Stimulated activated CD8-positive, alpha-beta memory T cell treated with anti-CD3 and anti-CD28 coated beads, Interleukin-4, amount 100 ng/mL, for 1 hour (primary cell): ENCODE results near the gene ZNF714.

Experiments used
- DNase-seq, 2 donors: peaks; one replicate each; pipeline ENCODE4 v3.0.0-alpha.2; 2020; ENCODE audit warnings: low read depth in 2 of 2, low spot score in 1 of 2

The ZNF714 gene

DNA sequence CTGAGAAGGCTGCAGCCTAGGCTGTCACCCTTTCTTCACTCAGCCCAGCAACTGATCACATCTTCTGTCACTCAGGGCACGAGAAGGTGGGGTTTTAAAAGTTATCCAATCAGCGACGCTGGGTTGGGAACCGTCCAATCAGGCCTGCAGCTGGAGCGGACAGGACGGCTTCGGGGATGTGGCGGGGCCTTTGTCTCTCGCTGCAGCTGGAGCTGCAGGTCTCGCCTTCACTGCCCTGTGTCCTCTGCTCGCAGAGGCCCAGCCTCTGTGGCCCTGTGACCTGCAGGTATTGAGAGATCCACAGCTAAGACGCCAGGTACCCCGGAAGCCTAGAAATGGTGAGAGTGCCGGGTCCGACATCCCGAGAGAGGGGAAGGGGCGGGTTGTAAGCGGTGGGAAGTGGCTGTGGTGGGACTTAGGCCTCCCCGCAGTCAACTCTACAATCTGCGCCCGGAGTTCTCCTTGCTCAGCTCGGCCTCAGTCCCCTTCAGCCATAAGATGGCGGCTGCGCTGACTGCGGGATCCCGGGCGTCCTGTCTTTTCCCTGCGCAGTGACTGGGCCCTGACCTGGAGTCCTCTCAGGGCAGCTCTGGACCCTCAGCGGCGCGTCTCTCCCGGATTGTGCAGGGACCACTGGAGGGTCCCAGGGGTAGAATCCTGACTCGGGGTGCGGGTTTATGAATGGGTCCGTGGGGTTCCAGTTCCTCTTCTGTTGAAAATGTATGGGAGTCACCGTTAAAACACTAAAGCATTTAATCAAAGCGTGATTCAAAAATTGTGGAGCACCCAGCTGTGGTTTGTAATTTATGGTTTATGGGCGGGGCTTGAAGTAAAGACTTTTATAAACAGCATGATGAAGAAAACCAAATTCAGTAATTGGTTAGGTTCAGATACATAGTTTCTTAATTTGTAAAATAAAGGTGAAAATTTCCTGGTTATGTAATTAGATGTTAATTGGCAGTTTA lies at the start of gene ZNF714:
ZNF714 (plus strand) TSS at position 193 of the 965 bp plus-strand sequence. CDS start 16,066 bp downstream, outside the sequence.
- DNase-seq = peak; percentile 38 to 68

GRCh38 chr19:21045028-21045427 lies 37.0 kb upstream of the ZNF714 start:
- DNase-seq = no peak

GRCh38 chr19:21046489-21046888 lies 35.5 kb upstream of the ZNF714 start:
- no peak for DNase-seq

DNA sequence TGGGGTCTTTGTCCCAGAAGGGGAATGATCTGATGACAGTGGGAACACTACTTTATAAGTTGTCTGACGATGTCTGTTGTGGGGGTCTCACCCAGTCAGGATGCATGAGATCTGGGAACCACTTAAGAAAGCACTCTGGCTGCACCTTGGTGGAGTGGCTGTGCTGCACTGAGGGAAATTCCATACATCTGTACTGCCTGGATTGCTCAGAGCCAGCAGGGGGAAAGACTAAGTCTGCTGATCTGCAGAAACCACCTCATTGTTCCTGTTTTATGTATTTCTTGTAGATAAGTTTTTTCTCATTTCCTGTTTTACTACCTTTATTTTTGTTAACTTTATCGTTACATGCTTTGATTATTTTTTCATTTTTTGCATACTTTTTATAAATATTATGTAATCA lies 34.3 kb upstream of the ZNF714 start:
- DNase-seq = no peak

DNA sequence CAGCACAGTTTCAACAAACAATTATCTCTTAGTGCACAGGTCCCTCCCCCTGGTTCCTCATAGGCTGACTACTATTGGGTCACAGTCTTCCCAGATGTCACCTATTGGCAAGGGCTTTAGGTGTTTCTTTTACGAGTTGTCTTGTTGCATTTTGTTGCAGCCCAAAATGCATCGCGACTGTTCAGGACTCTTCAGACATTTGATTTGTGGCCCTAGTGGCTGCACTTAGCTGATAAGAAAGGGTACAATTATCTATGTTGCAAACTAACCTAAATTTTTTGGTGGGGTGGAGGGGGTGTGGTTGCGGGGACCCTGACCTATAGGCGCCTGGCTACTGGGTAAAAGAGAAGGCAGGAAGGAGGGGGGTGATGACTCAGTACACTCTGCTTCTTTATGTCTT lies 29.1 kb upstream of the ZNF714 start:
- no peak for DNase-seq

DNA sequence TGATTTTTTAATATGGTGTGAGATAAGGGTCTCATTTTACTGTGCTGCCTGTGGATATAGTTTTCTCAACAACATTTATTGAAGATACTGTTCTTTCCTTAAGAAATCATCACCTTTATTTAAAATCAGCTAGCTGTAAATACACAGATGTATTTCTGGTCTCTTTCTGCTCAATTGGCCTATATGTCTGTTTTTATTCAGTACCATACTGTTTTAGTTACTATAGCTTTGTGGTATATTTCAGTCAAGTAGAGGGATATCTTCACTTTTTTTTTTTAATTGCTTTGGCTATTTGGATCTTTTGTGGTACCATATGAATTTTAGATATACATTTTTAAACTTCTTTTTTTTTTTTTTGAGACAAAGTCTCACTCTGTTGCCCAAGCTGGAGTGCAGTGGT lies 16.7 kb upstream of the ZNF714 start:
- no peak for DNase-seq

GRCh38 chr19:21084343-21084742 lies 2.3 kb downstream of the ZNF714 start:
- no peak for DNase-seq

DNA sequence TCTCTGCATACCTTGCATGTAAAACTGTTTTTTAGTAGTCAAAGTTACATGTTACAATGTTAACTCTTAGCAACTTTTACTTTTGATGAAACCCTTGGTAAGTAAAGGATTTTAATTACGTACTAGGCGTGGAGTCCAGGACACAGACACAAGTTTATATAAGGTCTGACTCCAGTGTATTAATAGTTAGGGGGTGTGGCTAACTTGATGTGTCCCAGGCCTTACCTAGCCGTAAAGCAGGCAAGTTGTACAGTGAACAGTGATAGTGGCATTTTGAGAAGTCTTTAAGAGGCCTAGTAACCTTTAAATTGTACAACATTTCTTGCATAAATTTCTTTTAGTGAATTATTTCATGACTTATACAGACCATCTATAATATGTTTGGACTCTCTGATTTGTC lies 5.9 kb downstream of the ZNF714 start:
- no peak for DNase-seq

GRCh38 chr19:21092109-21092508 lies 10.1 kb downstream of the ZNF714 start:
- no peak for DNase-seq

DNA sequence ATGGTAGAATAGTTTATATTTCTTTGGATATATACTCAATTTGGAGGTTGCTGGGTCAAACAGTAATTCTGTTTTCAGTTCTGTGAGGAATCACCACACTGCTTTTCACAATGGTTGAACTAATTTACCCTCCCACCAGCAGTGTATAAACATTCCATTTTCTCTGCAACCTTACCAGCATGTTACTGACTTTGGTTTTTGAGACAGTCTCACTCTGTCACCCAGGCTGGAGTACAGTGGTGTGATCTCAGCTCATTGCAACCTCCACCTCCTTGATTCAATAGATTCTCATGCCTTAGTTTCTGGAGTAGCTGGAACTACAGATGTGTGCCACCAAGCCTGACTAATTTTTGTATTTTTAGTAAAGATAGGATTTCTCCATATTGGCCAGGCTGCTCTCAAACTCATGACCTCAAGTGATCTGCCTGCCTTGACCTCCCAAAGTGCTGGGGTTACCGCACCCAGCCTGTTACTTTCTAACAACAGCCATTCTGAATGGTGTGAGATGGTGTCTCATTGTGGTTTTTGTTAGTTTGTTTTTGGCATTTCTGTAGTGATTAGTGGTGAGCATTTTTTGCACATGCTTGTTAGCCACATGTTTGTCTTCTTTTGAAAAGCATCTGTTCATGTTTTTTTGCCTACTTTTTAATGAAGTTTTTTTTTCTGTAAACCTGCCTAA lies 12.5 kb downstream of the ZNF714 start:
- DNase-seq = no peak

GRCh38 chr19:21098291-21098690 lies 16.3 kb downstream of the ZNF714 start:
- no peak for DNase-seq

- no peak for DNase-seq
These were observed 19.7 kb downstream of the ZNF714 start for GRCh38 chr19:21101521-21102242.

DNA sequence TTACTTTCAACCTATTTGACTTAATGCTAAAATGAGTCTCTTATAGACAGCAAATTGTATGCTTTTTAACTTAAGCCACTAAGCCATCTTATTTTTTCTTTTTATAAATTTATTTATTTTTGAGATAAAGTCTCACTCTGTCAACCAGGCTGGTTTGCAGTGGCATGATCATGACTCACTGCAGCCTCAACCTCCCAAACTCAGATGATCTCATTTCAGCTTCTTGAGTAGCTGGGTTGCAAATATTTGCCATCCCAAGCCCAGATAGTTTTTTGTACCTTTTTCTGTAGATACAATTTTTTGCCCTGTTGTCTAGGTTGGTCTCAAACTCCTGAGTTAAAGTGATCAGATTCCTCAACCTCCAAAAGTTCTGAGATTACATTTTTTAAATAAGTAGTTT lies 27.1 kb downstream of the ZNF714 start:
- DNase-seq = no peak

GRCh38 chr19:21110183-21110582 lies 28.2 kb downstream of the ZNF714 start:
- no peak for DNase-seq

DNA sequence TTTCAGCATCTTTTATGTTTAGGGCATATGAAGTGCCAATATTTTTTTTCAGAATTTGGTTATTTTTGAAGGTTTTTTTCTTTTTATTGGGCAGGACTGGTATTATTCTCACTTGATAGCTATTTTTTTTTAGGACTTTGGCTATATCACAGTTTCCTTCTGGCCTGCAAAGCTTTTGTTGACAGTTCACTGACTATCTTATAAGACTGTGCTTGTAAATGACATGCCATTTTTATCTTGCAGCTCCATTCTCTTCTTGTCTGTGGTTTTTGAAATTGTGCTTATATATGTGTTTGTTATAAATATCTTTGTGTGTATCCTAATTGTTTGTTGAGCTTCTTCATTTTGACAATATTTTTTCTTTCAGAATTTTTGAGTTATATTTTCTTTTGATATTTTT lies 33.4 kb downstream of the ZNF714 start:
- no peak for DNase-seq

DNA sequence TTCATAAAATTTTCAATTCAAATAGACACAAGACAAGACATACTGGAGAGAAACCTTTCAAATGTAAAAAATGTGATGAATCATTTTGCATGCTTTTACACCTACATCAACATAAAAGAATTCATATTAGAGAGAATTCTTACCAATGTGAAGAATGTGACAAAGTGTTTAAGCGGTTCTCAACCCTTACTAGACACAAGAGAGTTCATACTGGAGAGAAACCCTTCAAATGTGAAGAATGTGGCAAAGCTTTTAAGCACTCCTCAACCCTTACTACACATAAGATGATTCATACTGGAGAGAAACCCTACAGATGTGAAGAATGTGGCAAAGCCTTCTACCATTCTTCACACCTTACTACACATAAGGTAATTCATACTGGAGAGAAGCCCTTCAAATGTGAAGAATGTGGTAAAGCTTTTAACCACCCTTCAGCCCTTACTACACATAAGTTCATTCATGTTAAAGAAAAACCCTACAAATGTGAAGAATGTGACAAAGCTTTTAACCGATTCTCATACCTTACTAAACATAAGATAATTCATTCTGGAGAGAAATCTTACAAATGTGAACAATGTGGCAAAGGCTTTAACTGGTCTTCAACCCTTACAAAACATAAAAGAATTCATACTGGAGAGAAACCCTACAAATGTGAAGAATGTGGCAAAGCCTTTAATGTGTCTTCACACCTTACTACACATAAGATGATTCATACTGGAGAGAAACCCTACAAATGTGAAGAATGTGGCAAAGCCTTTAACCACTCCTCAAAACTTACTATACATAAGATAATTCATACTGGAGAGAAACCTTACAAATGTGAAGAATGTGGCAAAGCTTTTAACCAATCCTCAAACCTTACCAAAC lies 35.3 kb downstream of the ZNF714 start:
- DNase-seq = no peak

DNA sequence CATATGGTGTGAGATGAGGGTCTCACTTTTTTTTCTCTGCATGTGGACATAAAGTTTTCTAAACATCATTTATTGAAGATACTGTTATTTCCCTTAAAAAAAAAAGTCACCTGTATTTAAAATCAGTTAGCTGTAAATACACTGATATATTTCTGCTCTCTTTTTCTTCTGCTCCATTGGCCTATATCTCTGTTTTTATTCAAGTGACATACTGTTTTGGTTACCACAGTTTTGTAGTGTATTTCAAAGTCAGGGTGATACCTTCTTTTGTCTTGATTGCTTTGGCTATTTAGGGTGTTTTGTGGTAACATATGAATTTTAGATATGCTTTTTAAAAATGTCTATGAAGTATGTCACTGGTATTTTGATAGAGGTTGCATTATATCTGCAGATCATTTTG lies 44.1 kb downstream of the ZNF714 start:
- no peak for DNase-seq

DNA sequence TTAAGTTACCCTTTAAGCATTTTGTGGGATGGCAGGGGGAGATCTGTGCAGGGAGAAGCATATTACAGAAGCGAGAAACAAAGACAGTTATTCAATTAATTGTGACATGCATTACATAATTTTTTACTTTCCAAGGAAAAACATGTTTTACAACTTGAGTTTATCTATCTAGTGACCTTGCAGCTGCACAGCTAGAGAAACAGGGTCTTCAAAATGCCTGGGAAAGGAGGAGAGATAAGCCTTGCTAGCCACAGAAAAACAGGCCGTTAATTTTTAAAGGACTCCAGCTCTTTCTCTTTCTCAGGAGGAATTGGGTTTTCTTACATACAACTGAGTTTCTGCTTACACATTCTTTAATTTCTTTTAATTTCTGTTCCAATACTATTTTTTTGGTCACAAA lies 45.0 kb downstream of the ZNF714 start:
- no peak for DNase-seq

- DNase-seq = no peak
These were observed 45.9 kb downstream of the ZNF714 start for GRCh38 chr19:21127898-21128297.

DNA sequence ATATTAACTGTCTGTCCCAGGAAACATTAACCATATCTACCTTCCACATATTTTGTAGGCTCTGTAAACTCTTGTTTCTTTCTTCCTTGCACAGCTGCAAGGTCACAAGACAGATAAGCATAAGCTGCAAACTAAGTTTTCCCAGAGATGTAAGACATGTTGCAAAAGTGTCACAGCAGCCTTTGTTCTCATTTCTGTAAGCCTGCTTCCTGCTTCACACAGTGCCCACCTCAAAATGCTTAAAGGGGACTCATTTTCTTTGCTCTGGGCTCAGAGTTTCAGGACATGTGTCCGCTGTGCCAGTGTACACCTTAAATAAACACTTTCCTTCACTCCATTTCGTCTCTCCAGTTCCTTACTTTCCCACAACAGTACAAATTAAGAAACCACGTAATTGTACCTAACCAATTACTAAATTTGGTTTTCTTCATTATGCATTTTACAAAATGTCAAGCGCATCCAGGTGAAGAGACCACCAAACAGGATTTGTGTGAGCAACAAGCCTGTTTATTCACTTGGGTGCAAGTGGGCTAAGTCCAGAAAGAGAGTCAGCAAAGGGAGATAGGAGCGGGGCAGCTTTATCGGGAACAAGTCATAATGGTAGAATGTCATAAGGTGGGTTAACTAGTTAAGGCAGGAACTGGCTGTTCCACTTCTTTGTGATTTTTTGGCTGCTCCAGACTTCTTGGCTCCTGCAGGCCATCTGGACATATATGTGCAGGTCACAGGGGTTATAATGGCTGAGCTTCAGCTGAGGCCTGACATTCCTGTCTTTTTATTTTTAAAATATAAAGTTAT lies 47.1 kb downstream of the ZNF714 start:
- no peak for DNase-seq
